GM23248 (cell line): ENCODE measurements around the gene GAB2. TPM values are rescaled to one million over a fixed set of nuclear protein-coding genes. Genes with fewer than 3 reads are reported as not detected.

Experiments used
- DNase-seq: peaks from one replicate; pipeline ENCODE4 v3.0.0-alpha.2; 2015
- H2AFZ ChIP-seq: fragments of 200-600 bp; sonication (generic); 2 replicates; pipeline ENCODE4 v1.6.1; 2016; ENCODE audit warnings: antibody characterized with exemption
- H3F3A ChIP-seq: fragments of 200-600 bp; sonication (generic); 2 replicates; pipeline ENCODE4 v1.6.1; 2016; ENCODE audit warnings: mild to moderate bottlenecking, antibody characterized with exemption, mixed run types; ENCODE audit not compliant: insufficient read depth
- H3K27ac ChIP-seq: fragments of 200-600 bp; sonication (generic); 2 replicates; pipeline ENCODE4 v1.5.1; 2016; ENCODE audit warnings: mild to moderate bottlenecking
- H3K27me3 ChIP-seq: fragments of 200-600 bp; sonication (generic); replicated peaks from 2 replicates; pipeline ENCODE4 v1.6.1; 2016; ENCODE audit warnings: mild to moderate bottlenecking; ENCODE audit not compliant: insufficient read depth
- H3K36me3 ChIP-seq: fragments of 200-600 bp; sonication (generic); 2 replicates; pipeline ENCODE4 v1.6.1; 2016; ENCODE audit warnings: low read depth, mild to moderate bottlenecking
- H3K4me1 ChIP-seq: fragments of 200-600 bp; sonication (generic); 2 replicates; pipeline ENCODE4 v1.6.1; 2016; ENCODE audit warnings: mild to moderate bottlenecking; ENCODE audit not compliant: insufficient read depth
- H3K4me2 ChIP-seq: fragments of 200-600 bp; sonication (generic); one replicate; pipeline ENCODE4 v1.6.1; 2016; ENCODE audit warnings: mild to moderate bottlenecking; ENCODE audit not compliant: unreplicated experiment
- H3K4me3 ChIP-seq: fragments of 200-600 bp; sonication (generic); 2 replicates; pipeline ENCODE4 v1.5.1; 2016; ENCODE audit warnings: mild to moderate bottlenecking
- H3K79me2 ChIP-seq: fragments of 200-600 bp; sonication (generic); 2 replicates; pipeline ENCODE4 v1.6.1; 2016; ENCODE audit warnings: mild to moderate bottlenecking; ENCODE audit not compliant: insufficient read depth
- H3K9ac ChIP-seq: fragments of 200-600 bp; sonication (generic); 2 replicates; pipeline ENCODE4 v1.6.1; 2016; ENCODE audit warnings: mild to moderate bottlenecking
- H3K9me2 ChIP-seq: fragments of 200-600 bp; sonication (generic); 2 replicates; pipeline ENCODE4 v1.6.1; 2016; ENCODE audit warnings: mixed run types, mild to moderate bottlenecking, moderate library complexity; ENCODE audit not compliant: insufficient read depth
- H3K9me3 ChIP-seq: fragments of 200-600 bp; sonication (generic); one replicate; pipeline ENCODE4 v1.6.1; 2017; ENCODE audit warnings: low read depth
- H4K20me1 ChIP-seq: fragments of 200-600 bp; sonication (generic); 2 replicates; pipeline ENCODE4 v1.6.0; 2016; ENCODE audit not compliant: insufficient read depth
- EZH2 ChIP-seq: fragments of 200-600 bp; sonication (generic); IDR thresholded peaks from 2 replicates; pipeline ENCODE4 v1.6.1; 2018; ENCODE audit warnings: antibody characterized with exemption, mild to moderate bottlenecking; ENCODE audit not compliant: insufficient read depth, poor library complexity, severe bottlenecking
- EZH2phosphoT487 ChIP-seq: fragments of 200-600 bp; sonication (generic); IDR thresholded peaks from 2 replicates; pipeline ENCODE4 v1.6.1; 2018; ENCODE audit warnings: antibody characterized with exemption, moderate library complexity, mild to moderate bottlenecking, low read depth; ENCODE audit not compliant: insufficient read depth
- WGBS, 2 experiments: methylation state at CpG; one replicate each; pipeline ENCODE4 v1.1.6; 2015 to 2017; ENCODE audit warnings: low lambda C conversion rate in 2 of 2, low coverage in 1 of 2; ENCODE audit errors: missing lambda C conversion rate in 2 of 2; 5-methylcytosine and 5-hydroxymethylcytosine counted together
- in situ Hi-C: fragments of 300-500 bp; cut with MboI; formaldehyde crosslinking; loops from 2 replicates; pipeline ENCODE4 v1.15.0; 2020
- polyA plus RNA-seq: library from polyadenylated mRNA; unstranded; fragments of >200 nt; fragmentation: Nextera tagmentation; extraction: Ambion mirVana; gene quantifications from 2 replicates; pipeline ENCODE4 v1.2.1, GENCODE V29; 2016
- total RNA-seq: library from RNA; depleted of rRNA; stranded (reverse); fragments of >200 nt; shearing (Covaris generic); gene quantifications from 2 replicates; pipeline ENCODE4 v1.2.3, GENCODE V29; 2014

Gene GAB2
- total and polyA plus RNA-seq, 2 experiments from 2014 or later, result 1.8 to 12.2 TPM

GRCh38 chr11:78293536-78293935, 124.1 kb downstream of the GAB2 start:
- Histone ChIP-seq H3K79me2 (no peaks in the 10 kb centered on the region), H3K36me3 (no peaks in the 10 kb centered on the region), H2AFZ (no peak overlapping the region), H3K4me2 (no peak overlapping the region), H3K4me1 (no peaks in the 10 kb centered on the region), H4K20me1 (no peaks in the 10 kb centered on the region), H3K9ac (no peak overlapping the region), H3K27me3 (no peaks in the 10 kb centered on the region), H3F3A (no peaks in the 10 kb centered on the region), H3K4me3 (no peak overlapping the region), H3K27ac (no peak overlapping the region), H3K9me2 (no peaks in the 10 kb centered on the region), H3K9me3 (no peaks in the 10 kb centered on the region)
- no peak for DNase-seq
- TF ChIP-seq EZH2phosphoT487, result no peak
- no peak for TF ChIP-seq EZH2
- in situ Hi-C loops, result no loop called here
- 96 to 97% methylated on average over 6 of the region's 6 CpGs for WGBS, 2 experiments

- DNase-seq, result no peak
- 83 to 90% methylated on average over 9 of the region's 9 CpGs for WGBS, 2 experiments
These were observed 125.4 kb downstream of the GAB2 start for GRCh38 chr11:78292109-78292803.

GRCh38 chr11:78291503-78292108, 126.0 kb downstream of the GAB2 start:
- WGBS, 2 experiments, result 85 to 100% methylated on average over 3 to 6 of the region's 6 CpGs
- no peaks in the 10 kb centered on the region for H3K36me3 ChIP-seq
- H3K4me3 ChIP-seq, result no peak overlapping the region
- no peaks in the 10 kb centered on the region for H3K79me2 ChIP-seq
- no peaks in the 10 kb centered on the region for H4K20me1 ChIP-seq
- no peak overlapping the region for H2AFZ ChIP-seq
- H3K4me1 ChIP-seq, result no peaks in the 10 kb centered on the region
- no peaks in the 10 kb centered on the region for H3F3A ChIP-seq
- no peaks in the 10 kb centered on the region for H3K27me3 ChIP-seq
- H3K27ac ChIP-seq, result no peak overlapping the region
- H3K9me3 ChIP-seq, result no peaks in the 10 kb centered on the region
- TF ChIP-seq EZH2phosphoT487 (no peak), EZH2 (no peak)
- no peak for DNase-seq
- in situ Hi-C loops, result no loop called here
- H3K9me2 ChIP-seq, result no peaks in the 10 kb centered on the region
- H3K4me2 ChIP-seq, result no peak overlapping the region
- H3K9ac ChIP-seq, result no peak overlapping the region

More at GRCh38 chr11:78292109-78292803, 125.4 kb downstream of the GAB2 start:
- Histone ChIP-seq H3K4me1 (no peaks in the 10 kb centered on the region), H3K9me3 (no peaks in the 10 kb centered on the region), H3K4me3 (no peak overlapping the region), H3K36me3 (no peaks in the 10 kb centered on the region), H3F3A (no peaks in the 10 kb centered on the region), H3K9me2 (no peaks in the 10 kb centered on the region), H3K79me2 (no peaks in the 10 kb centered on the region), H3K27me3 (no peaks in the 10 kb centered on the region), H3K27ac (no peak overlapping the region), H2AFZ (no peak overlapping the region), H3K9ac (no peak overlapping the region), H3K4me2 (no peak overlapping the region), H4K20me1 (no peaks in the 10 kb centered on the region)
- TF ChIP-seq EZH2 (no peak), EZH2phosphoT487 (no peak)
- in situ Hi-C loops, result no loop called here

GRCh38 chr11:78290293-78291176, 127.1 kb downstream of the GAB2 start:
- H3K9me3 ChIP-seq, result no peaks in the 10 kb centered on the region
- in situ Hi-C loops, result no loop called here
- H3K36me3 ChIP-seq, result no peaks in the 10 kb centered on the region
- H3K79me2 ChIP-seq, result no peaks in the 10 kb centered on the region
- H3K4me1 ChIP-seq, result no peaks in the 10 kb centered on the region
- H3K27ac ChIP-seq, result no peak overlapping the region
- no peak overlapping the region for H3K4me2 ChIP-seq
- WGBS, 2 experiments, result 95 to 98% methylated on average over 6 of the region's 6 CpGs
- H3F3A ChIP-seq, result no peaks in the 10 kb centered on the region
- H3K4me3 ChIP-seq, result no peak overlapping the region
- H3K9me2 ChIP-seq, result no peaks in the 10 kb centered on the region
- no peaks in the 10 kb centered on the region for H3K27me3 ChIP-seq
- DNase-seq, result peak; percentile 75
- no peak overlapping the region for H3K9ac ChIP-seq
- H4K20me1 ChIP-seq, result no peaks in the 10 kb centered on the region
- H2AFZ ChIP-seq, result no peak overlapping the region
- TF ChIP-seq EZH2, result no peak
- no peak for TF ChIP-seq EZH2phosphoT487
